BLaER1 treated with 17β-estradiol and CSF1 and Interleukin-3, amounts not matched to agents 10 nM and 100 nM (cell line): Measurements from ENCODE around the gene HYAL3.

Experiments used
- H3K27ac ChIP-seq, 11 experiments: shearing (Covaris generic); formaldehyde crosslinking; 2 replicates each; pipeline ENCODE4 v1.8.1; 2022
- H3K27me3 ChIP-seq, 11 experiments: shearing (Covaris generic); formaldehyde crosslinking; 2 replicates each; pipeline ENCODE4 v1.8.1; 2022
- H3K36me3 ChIP-seq, 11 experiments: shearing (Covaris generic); formaldehyde crosslinking; 2 replicates each; pipeline ENCODE4 v1.8.1; 2022
- H3K4me1 ChIP-seq, 10 experiments: shearing (Covaris generic); formaldehyde crosslinking; 2 replicates each; pipeline ENCODE4 v1.8.1; 2022
- H3K4me2 ChIP-seq, 11 experiments: shearing (Covaris generic); formaldehyde crosslinking; 2 replicates each; pipeline ENCODE4 v1.8.1; 2022
- H3K4me3 ChIP-seq, 10 experiments: shearing (Covaris generic); formaldehyde crosslinking; 2 replicates each; pipeline ENCODE4 v1.8.1; 2022
- H3K9ac ChIP-seq, 11 experiments: shearing (Covaris generic); formaldehyde crosslinking; 2 replicates each; pipeline ENCODE4 v1.8.1; 2022
- H3K9me3 ChIP-seq, 11 experiments: shearing (Covaris generic); formaldehyde crosslinking; replicated peaks in 1 of 11; 2 replicates each; pipeline ENCODE4 v1.8.1; 2022
- H4K20me1 ChIP-seq, 11 experiments: shearing (Covaris generic); formaldehyde crosslinking; 2 replicates each; pipeline ENCODE4 v1.8.1; 2022
- Cebpa-rat ChIP-seq, 11 experiments: shearing (Covaris generic); IDR thresholded peaks; 2 replicates each; pipeline ENCODE4 v1.8.1; 2022

Gene HYAL3, protein sequence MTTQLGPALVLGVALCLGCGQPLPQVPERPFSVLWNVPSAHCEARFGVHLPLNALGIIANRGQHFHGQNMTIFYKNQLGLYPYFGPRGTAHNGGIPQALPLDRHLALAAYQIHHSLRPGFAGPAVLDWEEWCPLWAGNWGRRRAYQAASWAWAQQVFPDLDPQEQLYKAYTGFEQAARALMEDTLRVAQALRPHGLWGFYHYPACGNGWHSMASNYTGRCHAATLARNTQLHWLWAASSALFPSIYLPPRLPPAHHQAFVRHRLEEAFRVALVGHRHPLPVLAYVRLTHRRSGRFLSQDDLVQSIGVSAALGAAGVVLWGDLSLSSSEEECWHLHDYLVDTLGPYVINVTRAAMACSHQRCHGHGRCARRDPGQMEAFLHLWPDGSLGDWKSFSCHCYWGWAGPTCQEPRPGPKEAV

DNA sequence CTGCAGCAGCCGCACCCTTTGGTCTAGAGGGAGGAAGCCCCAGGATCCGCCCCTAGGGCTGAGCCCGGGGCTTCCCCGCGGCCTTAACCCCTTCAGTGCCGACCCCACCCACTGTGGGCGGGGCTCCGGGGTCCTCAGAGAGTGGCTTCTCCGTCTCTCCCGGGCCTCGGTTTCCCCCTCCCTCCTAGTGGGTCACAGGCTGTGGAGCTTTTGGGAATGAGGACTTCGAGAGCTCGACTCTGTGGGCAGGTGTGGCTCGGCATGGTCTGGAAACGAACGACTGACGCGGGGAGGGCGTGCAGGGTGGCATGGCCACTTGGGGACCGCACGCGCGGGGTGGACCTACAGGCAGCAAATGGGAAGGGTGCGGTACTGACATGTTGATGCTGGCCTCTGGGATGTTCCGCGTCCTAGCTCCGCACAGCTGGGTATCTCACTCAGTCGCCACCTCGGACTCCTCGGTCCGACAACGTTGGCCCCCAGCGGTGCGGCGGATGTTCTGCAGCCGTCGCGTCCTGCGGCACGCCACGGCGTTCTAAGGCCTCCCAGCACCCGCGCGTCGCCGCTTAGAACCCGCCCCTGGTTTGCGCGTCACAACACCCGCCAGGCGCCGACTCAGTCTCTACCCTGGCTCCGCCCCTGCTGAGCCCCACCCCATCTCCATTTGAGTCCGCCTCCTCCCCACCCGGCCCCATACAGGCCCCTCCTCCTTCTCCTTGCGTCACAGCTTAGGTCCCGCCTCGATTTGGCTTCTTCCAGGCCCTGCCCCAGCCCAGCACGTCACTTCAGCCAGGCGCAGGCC is at the start of gene HYAL3, which contains the start of gene NAA80:
TSS of gene HYAL3 (minus strand) at position 570 of the 802 bp plus-strand sequence. CDS start 3,803 bp downstream, outside the sequence.
TSS of gene NAA80 (minus strand) at position 570 of the 802 bp plus-strand sequence. CDS start 1,942 bp downstream, outside the sequence.
- Histone ChIP-seq H3K9me3 (no peaks in the 10 kb centered on the region), H3K4me2 (peak within 1 kb of the TSS; percentile 95 to 99 (median 98)), H3K36me3 (peaks cover 0 to 10% (median 0%) of the 10 kb centered on the region in 11 experiments; a peak in 2 of 22 replicates), H3K9ac (peak within 1 kb of the TSS; percentile 75 to 87 (median 81)), H3K27me3 (no peaks in the 10 kb centered on the region), H3K27ac (peak within 1 kb of the TSS; percentile 42 to 87 (median 78); a peak in 21 of 22 replicates), H3K4me1 (peaks cover 24 to 46% (median 26%) of the 10 kb centered on the region in 10 experiments), H4K20me1 (peaks cover 0 to 14% (median 0%) of the 10 kb centered on the region in 11 experiments; a peak in 5 of 22 replicates), H3K4me3 (peak within 1 kb of the TSS; percentile 66 to 84 (median 74))
- no peak for TF ChIP-seq Cebpa-rat (IDR thresholded peaks at IDR 0.05)

DNA sequence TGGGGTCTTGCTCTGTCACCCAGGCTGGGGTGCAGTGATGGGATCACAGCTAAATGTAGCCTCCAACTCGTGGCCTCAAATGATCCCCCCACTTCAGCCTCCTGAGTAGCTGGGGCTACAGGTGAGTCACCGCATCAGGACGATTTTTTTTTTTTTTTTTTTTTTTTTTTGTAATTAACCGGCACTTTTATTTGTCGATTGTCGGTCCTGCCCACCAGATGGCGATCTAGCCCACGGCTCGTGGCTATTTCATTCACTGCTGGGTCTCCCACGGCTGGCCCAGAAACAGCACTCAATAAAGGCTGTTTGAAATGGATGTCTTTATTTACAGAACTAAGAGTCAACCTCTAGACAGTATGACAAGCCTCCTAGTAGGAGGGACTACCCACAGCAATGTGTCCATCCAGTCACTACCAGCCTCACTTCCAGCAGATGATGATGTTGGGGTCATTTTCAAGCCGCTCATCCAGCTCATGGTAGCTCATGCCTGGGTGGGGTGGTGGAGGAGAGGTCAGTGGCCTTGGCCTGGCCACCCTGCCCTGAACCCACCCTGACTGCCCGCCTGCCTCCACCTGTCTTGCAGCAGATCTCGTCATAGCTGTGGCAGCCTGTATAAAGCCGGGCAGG is 48.1 kb upstream of the HYAL3 start:
- H3K36me3 ChIP-seq, result peaks cover 0 to 31% (median 25%) of the 10 kb centered on the region in 11 experiments; a peak in 21 of 22 replicates
- peak overlapping the region in 4 of 11 experiments; percentile 7 to 29 (median 20); a peak in 4 of 22 replicates for H3K4me2 ChIP-seq
- peaks cover 4 to 26% (median 13%) of the 10 kb centered on the region in 11 experiments; a peak in 20 of 22 replicates for H4K20me1 ChIP-seq
- H3K4me1 ChIP-seq, result peaks cover 54 to 94% (median 74%) of the 10 kb centered on the region in 10 experiments
- TF ChIP-seq Cebpa-rat (IDR thresholded peaks at IDR 0.05), result no peak
- peaks cover 0 to 19% (median 11%) of the 10 kb centered on the region in 11 experiments; a peak in 11 of 22 replicates for H3K27me3 ChIP-seq
- no peak overlapping the region for H3K4me3 ChIP-seq
- peak overlapping the region in 5 of 11 experiments; percentile 15 to 89 (median 18); a peak in 3 of 22 replicates for H3K9ac ChIP-seq
- peak overlapping the region in 1 of 11 experiments; percentile 11; a peak in 1 of 22 replicates for H3K27ac ChIP-seq
- no peaks in the 10 kb centered on the region for H3K9me3 ChIP-seq

DNA sequence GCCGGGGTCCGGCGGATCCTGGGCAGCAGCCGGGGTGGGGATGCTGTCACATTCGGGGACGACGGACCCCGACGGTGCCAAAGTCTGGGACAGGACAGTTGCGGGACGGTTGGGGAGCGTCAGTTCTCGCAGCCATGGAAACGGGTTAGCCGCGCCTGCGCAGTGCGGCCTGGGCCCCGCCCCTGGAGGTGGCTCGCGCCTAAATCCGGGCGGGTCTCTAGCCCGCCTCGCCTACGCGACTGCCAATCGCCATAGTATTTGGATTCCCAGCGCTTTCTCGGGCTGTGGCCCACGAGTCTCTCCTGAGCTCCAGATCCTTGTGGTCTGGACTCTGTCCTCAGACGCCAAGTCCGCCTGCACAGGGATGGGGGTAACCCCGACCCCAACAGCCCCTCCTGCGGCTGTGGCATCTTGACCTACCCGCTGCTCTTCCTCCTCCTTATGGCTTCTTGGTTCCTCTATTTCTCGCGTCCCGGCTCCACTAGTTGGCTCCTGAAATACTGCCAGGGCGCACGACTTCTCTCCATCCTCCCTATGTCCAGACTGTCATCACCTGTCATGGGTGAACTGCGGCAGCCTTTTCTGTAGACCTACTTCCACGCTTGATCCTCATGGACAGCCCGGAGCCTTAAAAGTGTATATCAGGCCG is 46.5 kb upstream of the HYAL3 start, which contains the start of gene ZMYND10:
TSS of gene ZMYND10 (minus strand) at position 147 of the 649 bp plus-strand sequence. CDS start 153 bp downstream, outside the sequence.
- Histone ChIP-seq H3K4me1 (peaks cover 55 to 94% (median 76%) of the 10 kb centered on the region in 10 experiments), H3K9ac (peak within 1 kb of the TSS; percentile 36 to 67 (median 62); a peak in 20 of 22 replicates), H3K4me2 (peak within 1 kb of the TSS; percentile 86 to 97 (median 93))

DNA sequence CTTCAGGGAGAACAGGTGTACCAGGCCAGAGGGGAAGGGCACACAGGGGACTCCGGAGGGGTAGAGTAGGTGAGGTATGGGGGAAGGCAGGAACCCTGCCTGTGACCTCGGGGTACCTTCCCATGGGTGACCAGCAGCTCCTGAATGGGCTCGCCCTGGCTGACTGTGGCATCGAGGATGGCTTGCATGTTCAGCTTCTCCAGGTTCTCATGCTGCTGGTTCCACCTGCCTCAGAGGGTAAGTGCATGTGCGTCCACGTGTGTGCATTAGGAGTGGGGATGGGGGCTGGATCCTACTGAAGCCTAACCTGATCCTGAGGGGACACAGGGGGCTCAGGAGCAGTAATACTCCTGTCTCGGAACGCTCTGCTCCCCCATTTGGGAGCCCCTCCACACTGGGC is 45.8 kb upstream of the HYAL3 start:
- H3K4me2 ChIP-seq, result peak overlapping the region; percentile 86 to 97 (median 93)
- peak overlapping the region in 9 of 10 experiments; percentile 31 to 62 (median 49); a peak in 13 of 20 replicates for H3K4me3 ChIP-seq
- peak overlapping the region in 1 of 11 experiments; percentile 50; a peak in 1 of 22 replicates for H3K27ac ChIP-seq
- no peaks in the 10 kb centered on the region for H3K9me3 ChIP-seq
- H4K20me1 ChIP-seq, result peaks cover 0 to 13% (median 0%) of the 10 kb centered on the region in 11 experiments; a peak in 5 of 22 replicates
- H3K36me3 ChIP-seq, result peaks cover 0 to 22% (median 18%) of the 10 kb centered on the region in 11 experiments; a peak in 19 of 22 replicates
- TF ChIP-seq Cebpa-rat (IDR thresholded peaks at IDR 0.05), result no peak
- peaks cover 0 to 38% (median 21%) of the 10 kb centered on the region in 11 experiments; a peak in 15 of 22 replicates for H3K27me3 ChIP-seq
- H3K4me1 ChIP-seq, result peaks cover 57 to 93% (median 75%) of the 10 kb centered on the region in 10 experiments
- peak overlapping the region; percentile 36 to 67 (median 62); a peak in 15 of 22 replicates for H3K9ac ChIP-seq

More for the DNA sequence above, 46.5 kb upstream of the HYAL3 start, which contains the start of gene ZMYND10:
- H3K36me3 ChIP-seq, result peaks cover 0 to 22% (median 18%) of the 10 kb centered on the region in 11 experiments; a peak in 19 of 22 replicates
- TF ChIP-seq Cebpa-rat (IDR thresholded peaks at IDR 0.05), result no peak
- H3K4me3 ChIP-seq, result peak within 1 kb of the TSS; percentile 31 to 62 (median 48); a peak in 19 of 20 replicates
- no peaks in the 10 kb centered on the region for H3K9me3 ChIP-seq
- H3K27ac ChIP-seq, result peak within 1 kb of the TSS in 6 of 11 experiments; percentile 4 to 64 (median 50); a peak in 10 of 22 replicates
- H4K20me1 ChIP-seq, result peaks cover 0 to 13% (median 0%) of the 10 kb centered on the region in 11 experiments; a peak in 5 of 22 replicates
- H3K27me3 ChIP-seq, result peaks cover 0 to 31% (median 14%) of the 10 kb centered on the region in 11 experiments; a peak in 12 of 22 replicates

DNA sequence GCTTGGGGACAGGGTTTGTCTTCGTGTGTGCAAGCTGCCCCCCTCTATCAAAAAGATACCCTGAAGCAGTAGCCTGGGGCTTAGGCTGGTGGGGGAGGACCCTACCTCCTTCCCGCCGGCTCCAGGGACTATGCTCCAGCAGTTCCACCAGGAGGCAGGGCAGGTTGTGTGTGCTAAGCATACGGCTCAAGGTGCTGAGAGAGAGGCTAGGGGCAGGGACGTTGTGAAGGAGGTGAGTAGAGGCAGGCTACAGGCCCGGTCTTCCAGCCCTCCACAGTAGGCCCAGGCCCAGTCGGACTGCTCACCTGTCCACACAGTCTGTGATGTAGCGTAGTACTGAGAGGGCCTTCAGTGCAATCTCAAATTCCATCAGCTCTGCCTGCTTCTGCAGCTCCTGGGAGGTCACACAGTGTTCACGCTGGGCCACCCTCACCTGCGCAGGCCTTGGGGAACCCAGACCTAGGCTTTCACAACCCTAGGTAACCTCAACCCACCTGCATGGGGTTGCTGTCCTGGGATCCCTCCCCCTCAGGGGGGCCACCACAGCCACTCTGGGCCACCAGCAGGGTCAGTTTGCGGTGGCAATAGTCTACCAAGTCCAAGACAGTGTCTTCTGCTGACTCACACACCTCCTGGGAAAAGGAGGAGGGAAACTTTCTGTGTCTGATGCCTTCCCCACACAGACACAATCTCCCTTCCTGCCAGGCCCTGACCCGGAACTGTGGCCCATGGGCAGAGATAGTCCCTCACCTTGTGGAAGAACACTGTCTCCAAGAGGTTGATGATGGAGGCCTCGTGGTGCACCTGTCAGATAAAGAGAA is 43.8 kb upstream of the HYAL3 start:
- Histone ChIP-seq H4K20me1 (peaks cover 0 to 6% (median 0%) of the 10 kb centered on the region in 11 experiments; a peak in 3 of 22 replicates), H3K4me3 (0 out of 20 replicates have a peak overlapping the region, but pooled peaks of 1 of the 10 experiments have one; percentile 20), H3K9ac (peak overlapping the region in 4 of 11 experiments; percentile 12 to 96 (median 27); a peak in 4 of 22 replicates), H3K36me3 (peaks cover 0 to 7% (median 7%) of the 10 kb centered on the region in 11 experiments; a peak in 15 of 22 replicates), H3K4me1 (peaks cover 61 to 92% (median 79%) of the 10 kb centered on the region in 10 experiments), H3K4me2 (peak overlapping the region; percentile 6 to 99 (median 95); a peak in 18 of 22 replicates), H3K27me3 (peaks cover 0 to 47% (median 26%) of the 10 kb centered on the region in 11 experiments; a peak in 15 of 22 replicates), H3K27ac (peak overlapping the region in 6 of 11 experiments; percentile 94 to 99 (median 96); a peak in 10 of 22 replicates), H3K9me3 (no peaks in the 10 kb centered on the region)
- no peak for TF ChIP-seq Cebpa-rat (IDR thresholded peaks at IDR 0.05)

DNA sequence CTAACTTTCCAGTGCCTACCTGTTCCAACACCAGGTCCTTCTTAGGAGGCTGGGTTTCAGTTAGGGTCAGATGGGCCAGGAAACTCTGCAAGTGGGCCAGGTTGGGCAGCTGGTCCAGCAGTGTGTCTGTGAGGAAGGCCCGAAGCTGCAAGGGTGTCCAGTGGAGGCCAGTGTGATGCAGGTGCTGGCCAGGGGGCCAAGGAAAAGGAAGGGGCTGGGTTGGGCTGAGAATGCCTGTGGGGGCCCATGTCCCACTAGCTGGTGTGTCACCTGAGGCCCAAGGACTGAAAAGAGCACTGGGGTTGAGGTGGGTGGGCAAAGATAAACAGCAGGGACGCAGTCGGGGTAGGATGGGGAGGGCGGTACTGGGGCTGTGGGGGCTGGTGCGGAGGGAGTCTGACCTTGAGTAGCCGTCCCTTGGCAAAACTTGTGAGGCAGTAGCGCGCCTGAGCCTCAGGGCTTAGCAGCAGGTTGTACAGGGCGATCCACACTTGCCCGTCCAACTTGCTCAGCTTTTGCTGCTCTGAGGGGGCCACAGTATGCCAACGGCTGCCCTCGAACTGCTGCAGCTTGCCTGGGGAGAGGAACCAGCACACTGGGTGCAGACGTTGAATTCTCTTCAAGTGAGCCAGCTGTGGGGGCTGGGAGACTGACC is 42.9 kb upstream of the HYAL3 start:
- Histone ChIP-seq H4K20me1 (peaks cover 0 to 1% (median 0%) of the 10 kb centered on the region in 11 experiments; a peak in 6 of 22 replicates), H3K27me3 (peaks cover 0 to 47% (median 26%) of the 10 kb centered on the region in 11 experiments; a peak in 15 of 22 replicates), H3K9me3 (no peaks in the 10 kb centered on the region), H3K4me2 (peak overlapping the region; percentile 87 to 100 (median 98); a peak in 20 of 22 replicates), H3K27ac (peak overlapping the region in 7 of 11 experiments; percentile 94 to 99 (median 97); a peak in 14 of 22 replicates), H3K36me3 (peaks cover 0 to 3% (median 0%) of the 10 kb centered on the region in 11 experiments; a peak in 1 of 22 replicates), H3K4me1 (peaks cover 61 to 83% (median 74%) of the 10 kb centered on the region in 10 experiments), H3K4me3 (peak overlapping the region in 5 of 10 experiments; percentile 77 to 92 (median 88); a peak in 9 of 20 replicates), H3K9ac (peak overlapping the region in 9 of 11 experiments; percentile 85 to 98 (median 95); a peak in 15 of 22 replicates)
- no peak for TF ChIP-seq Cebpa-rat (IDR thresholded peaks at IDR 0.05)
